ENCODE results near the gene PARP1. TPM values are rescaled to one million over a fixed set of nuclear protein-coding genes. Genes with fewer than 3 reads are reported as not detected.
"Not testable (repeated sequence)": the region's sequence is repeated elsewhere in the genome, so short reads cannot be mapped to it uniquely, and the experiment has no call there.

The PARP1 gene
- total RNA-seq, 1 experiment from 2014 or later, result 235 TPM

DNA sequence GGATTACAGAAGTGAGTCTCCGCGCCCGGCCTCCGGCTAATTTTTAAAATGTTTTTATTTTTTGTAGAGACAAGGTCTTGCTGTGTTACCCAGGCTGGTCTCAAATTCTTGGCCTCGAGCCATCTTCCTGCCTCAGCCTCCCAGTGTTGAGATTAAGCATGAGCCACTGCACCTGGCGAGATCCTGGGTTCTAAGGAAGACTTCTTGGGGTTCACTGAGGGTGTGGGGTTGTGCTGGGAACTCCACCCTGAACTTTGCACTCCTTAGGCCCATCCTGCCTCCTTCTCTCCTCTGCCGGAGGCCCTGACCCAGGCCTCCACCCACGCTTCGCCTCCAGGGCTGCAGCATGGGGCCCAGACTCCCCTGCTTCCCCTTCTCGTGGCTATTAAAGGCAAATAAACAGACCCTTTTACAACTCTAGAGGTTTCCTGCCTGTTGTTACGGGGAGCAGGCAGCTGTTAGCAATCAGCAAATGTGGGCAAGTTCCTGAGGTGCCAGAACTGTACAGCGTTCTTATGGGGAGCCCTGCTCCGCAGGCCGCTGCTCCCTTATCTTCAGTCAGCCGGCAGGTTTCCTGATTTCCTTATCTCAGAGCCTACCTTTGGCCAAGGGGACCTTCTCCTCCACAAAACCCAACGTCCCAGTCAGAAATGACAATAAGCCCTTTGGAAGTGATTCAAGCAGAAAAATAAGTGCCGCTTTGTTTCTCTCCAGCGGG lies 57.9 kb downstream of the PARP1 start:
- CTCF ChIA-PET, result interaction anchor here (0.6 to 0.7 kb wide), 2 partner anchors 63 to 213 kb away, joined by 3 to 4 read pairs; no protein-coding TSS in a partner anchor
- no TSS peak for BruUV-seq (replicated peaks)
- no peak overlapping the region for H3K27ac Mint-ChIP-seq (ENCODE audit: low read depth, unreplicated experiment)

DNA sequence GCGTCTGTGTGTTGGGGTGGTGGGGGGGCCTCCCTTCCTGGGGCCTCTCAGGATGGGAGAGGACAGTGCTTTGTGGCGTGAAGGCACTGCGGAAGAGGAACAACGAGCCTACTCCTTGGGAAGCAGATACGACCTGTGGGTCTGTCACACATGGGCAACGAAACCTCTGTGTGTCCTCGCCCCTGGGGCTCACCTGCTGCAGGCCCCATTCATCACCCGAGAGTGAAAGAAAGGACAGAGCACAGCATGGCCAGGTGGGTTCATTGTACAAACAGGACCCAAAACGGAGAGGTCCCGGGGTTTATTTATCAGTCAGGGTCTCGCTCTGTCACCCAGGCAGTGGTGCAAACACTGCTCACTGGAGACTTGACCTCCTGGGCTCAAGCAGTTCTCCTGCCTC lies 58.8 kb downstream of the PARP1 start:
- ChIA-PET CTCF (interaction anchor here (0.6 to 0.7 kb wide), 2 partner anchors 64 to 212 kb away, joined by 3 to 4 read pairs; no protein-coding TSS in a partner anchor), POLR2A (interaction anchor here (0.5 kb wide), 1 partner anchor 57 kb away, joined by 3 read pairs; no protein-coding TSS in a partner anchor)
- H3K27ac Mint-ChIP-seq (ENCODE audit: low read depth, unreplicated experiment), result no peak overlapping the region
- H3K27me3 Mint-ChIP-seq (ENCODE audit: insufficient read depth, unreplicated experiment), result no peaks in the 10 kb centered on the region
- intact Hi-C loops (cut with micrococcal nuclease), result no loop called here
- no peaks in the 10 kb centered on the region for H3K4me1 Mint-ChIP-seq (ENCODE audit: insufficient read depth, unreplicated experiment)
- TF ChIP-seq CTCF (IDR thresholded peaks at IDR 0.05; ENCODE audit: unreplicated experiment), result no peak
- no peaks in the 10 kb centered on the region for H3K36me3 Mint-ChIP-seq (ENCODE audit: insufficient read depth, unreplicated experiment)
- no TSS peak for BruUV-seq (replicated peaks)
- H3K4me3 Mint-ChIP-seq (ENCODE audit: unreplicated experiment), result no peak overlapping the region
- no peaks in the 10 kb centered on the region for H3K9me3 Mint-ChIP-seq (ENCODE audit: unreplicated experiment)
- DNase-seq (ENCODE audit: unreplicated experiment), result no peak

More for the DNA sequence above, 57.9 kb downstream of the PARP1 start:
- H3K4me3 Mint-ChIP-seq (ENCODE audit: unreplicated experiment), result no peak overlapping the region
- H3K36me3 Mint-ChIP-seq (ENCODE audit: insufficient read depth, unreplicated experiment), result no peaks in the 10 kb centered on the region
- no peaks in the 10 kb centered on the region for H3K4me1 Mint-ChIP-seq (ENCODE audit: insufficient read depth, unreplicated experiment)
- intact Hi-C loops (cut with micrococcal nuclease), result no loop called here
- no peaks in the 10 kb centered on the region for H3K27me3 Mint-ChIP-seq (ENCODE audit: insufficient read depth, unreplicated experiment)
- H3K9me3 Mint-ChIP-seq (ENCODE audit: unreplicated experiment), result no peaks in the 10 kb centered on the region
- no peak for DNase-seq (ENCODE audit: unreplicated experiment)
- POLR2A ChIA-PET, result interaction anchor here (1.0 kb wide), 1 partner anchor 9 kb away, joined by 3 read pairs; no protein-coding TSS in a partner anchor
- no peak for TF ChIP-seq CTCF (IDR thresholded peaks at IDR 0.05; ENCODE audit: unreplicated experiment)

GRCh38 chr1:226344441-226345259 lies 63.2 kb downstream of the PARP1 start:
- no peaks in the 10 kb centered on the region for H3K4me1 Mint-ChIP-seq (ENCODE audit: insufficient read depth, unreplicated experiment)
- H3K27ac Mint-ChIP-seq (ENCODE audit: low read depth, unreplicated experiment), result no peak overlapping the region
- intact Hi-C loops (cut with micrococcal nuclease), result no loop called here
- no peak for TF ChIP-seq CTCF (IDR thresholded peaks at IDR 0.05; ENCODE audit: unreplicated experiment)
- POLR2A ChIA-PET, result no interaction called here
- CTCF ChIA-PET, result interaction anchor here (0.6 to 1.4 kb wide), 5 partner anchors 11 to 269 kb away, joined by 3 read pairs; no protein-coding TSS in a partner anchor
- peaks cover 18% of the 10 kb centered on the region for H3K9me3 Mint-ChIP-seq (ENCODE audit: unreplicated experiment)
- no peak for DNase-seq (ENCODE audit: unreplicated experiment)
- H3K27me3 Mint-ChIP-seq (ENCODE audit: insufficient read depth, unreplicated experiment), result no peaks in the 10 kb centered on the region
- BruUV-seq (replicated peaks), result no TSS peak
- H3K36me3 Mint-ChIP-seq (ENCODE audit: insufficient read depth, unreplicated experiment), result no peaks in the 10 kb centered on the region
- no peak overlapping the region for H3K4me3 Mint-ChIP-seq (ENCODE audit: unreplicated experiment)

- H3K4me3 Mint-ChIP-seq (ENCODE audit: unreplicated experiment), result no peak overlapping the region
- no peaks in the 10 kb centered on the region for H3K36me3 Mint-ChIP-seq (ENCODE audit: insufficient read depth, unreplicated experiment)
- DNase-seq (ENCODE audit: unreplicated experiment), result no peak
- ChIA-PET CTCF (interaction anchor here (1.7 kb wide), 1 partner anchor 32 kb away, joined by 3 read pairs; no protein-coding TSS in a partner anchor), POLR2A (no interaction called here)
- no peak for TF ChIP-seq CTCF (IDR thresholded peaks at IDR 0.05; ENCODE audit: unreplicated experiment)
- no peaks in the 10 kb centered on the region for H3K27me3 Mint-ChIP-seq (ENCODE audit: insufficient read depth, unreplicated experiment)
- H3K9me3 Mint-ChIP-seq (ENCODE audit: unreplicated experiment), result peaks cover 18% of the 10 kb centered on the region
- no TSS peak for BruUV-seq (replicated peaks)
- H3K4me1 Mint-ChIP-seq (ENCODE audit: insufficient read depth, unreplicated experiment), result no peaks in the 10 kb centered on the region
- intact Hi-C loops (cut with micrococcal nuclease), result no loop called here
- no peak overlapping the region for H3K27ac Mint-ChIP-seq (ENCODE audit: low read depth, unreplicated experiment)
Measured at GRCh38 chr1:226342656-226343055, 65.2 kb downstream of the PARP1 start.

- DNase-seq (ENCODE audit: unreplicated experiment); H3K4me3 Mint-ChIP-seq (ENCODE audit: unreplicated experiment); intact Hi-C loops (cut with micrococcal nuclease); H3K36me3 Mint-ChIP-seq (ENCODE audit: insufficient read depth, unreplicated experiment); BruUV-seq (replicated peaks); POLR2A ChIA-PET; H3K27ac Mint-ChIP-seq (ENCODE audit: low read depth, unreplicated experiment); H3K27me3 Mint-ChIP-seq (ENCODE audit: insufficient read depth, unreplicated experiment); H3K4me1 Mint-ChIP-seq (ENCODE audit: insufficient read depth, unreplicated experiment): not testable (repeated sequence)
- CTCF ChIA-PET, result interaction anchor here (1.4 kb wide), 1 partner anchor 215 kb away, joined by 5 read pairs; no protein-coding TSS in a partner anchor
- H3K9me3 Mint-ChIP-seq (ENCODE audit: unreplicated experiment), result peaks cover 18% of the 10 kb centered on the region
Measured at GRCh38 chr1:226340111-226340510, 67.8 kb downstream of the PARP1 start.

Measured in MCF 10A (cell line).